Activated CD8-positive, alpha-beta memory T cell treated with anti-CD3 and anti-CD28 coated beads for 48 hours (primary cell): ENCODE measurements around the gene RNASE7.
A peak's percentile ranks its signal among the peaks of the same experiment; 100 is the strongest.
"Not testable (repeated sequence)": the region's sequence is repeated elsewhere in the genome, so short reads cannot be mapped to it uniquely, and the experiment has no call there.

Experiments
- DNase-seq, 3 experiments: peaks; one replicate each; pipeline ENCODE4 v3.0.0-alpha.2; 2020; ENCODE audit warnings: low read depth in 2 of 3, low spot score in 2 of 3

The RNASE7 gene

GRCh38 chr14:21041676-21042433, at the start of gene RNASE7:
TSS of gene RNASE7 (plus strand) at chr14:21042362. CDS start at chr14:21042993, 631 bp downstream.
- DNase-seq: no peak

GRCh38 chr14:20996521-20996920, 45.6 kb upstream of the RNASE7 start:
- DNase-seq: no peak

DNA sequence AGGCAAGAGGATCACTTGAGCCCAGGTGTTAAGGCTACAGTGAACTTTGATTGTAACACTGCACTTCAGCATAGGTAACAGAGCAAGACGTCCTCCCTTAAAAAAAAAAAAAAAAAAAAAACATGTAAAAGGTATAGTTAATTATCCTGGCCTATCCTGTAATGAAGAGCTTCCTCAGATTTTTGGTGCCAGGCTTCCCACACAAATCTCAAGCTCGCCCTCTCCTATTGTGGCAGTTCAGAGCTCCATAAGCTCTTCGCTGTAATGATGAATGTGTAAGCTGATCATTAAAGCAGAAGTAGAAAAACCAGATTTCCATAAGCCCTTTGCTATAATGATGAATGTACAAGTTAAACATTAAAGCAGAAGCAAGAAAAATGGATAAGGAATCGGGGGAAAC, 45.0 kb upstream of the RNASE7 start:
- no peak for DNase-seq

DNA sequence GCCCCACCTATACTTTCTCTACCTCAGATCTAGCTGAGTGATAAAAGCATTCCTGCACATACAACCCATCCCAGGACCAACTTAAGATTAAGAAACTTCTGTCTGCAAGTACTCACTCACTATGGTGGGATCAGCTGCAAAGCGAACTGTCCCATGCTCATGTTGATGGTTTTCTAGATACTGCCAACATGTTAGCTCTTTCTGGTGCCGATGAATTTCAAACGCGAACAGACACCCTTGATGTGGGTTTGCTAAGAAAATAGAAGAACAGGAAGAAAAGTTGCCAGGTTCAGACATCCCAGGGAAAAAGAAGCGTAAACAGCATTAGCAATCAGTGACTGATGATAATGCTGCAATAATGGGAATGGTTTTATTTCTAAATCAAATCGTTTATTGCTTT, 44.6 kb upstream of the RNASE7 start:
- DNase-seq: no peak

- DNase-seq: no peak
Observed at GRCh38 chr14:20998139-20998538, 44.0 kb upstream of the RNASE7 start.

DNA sequence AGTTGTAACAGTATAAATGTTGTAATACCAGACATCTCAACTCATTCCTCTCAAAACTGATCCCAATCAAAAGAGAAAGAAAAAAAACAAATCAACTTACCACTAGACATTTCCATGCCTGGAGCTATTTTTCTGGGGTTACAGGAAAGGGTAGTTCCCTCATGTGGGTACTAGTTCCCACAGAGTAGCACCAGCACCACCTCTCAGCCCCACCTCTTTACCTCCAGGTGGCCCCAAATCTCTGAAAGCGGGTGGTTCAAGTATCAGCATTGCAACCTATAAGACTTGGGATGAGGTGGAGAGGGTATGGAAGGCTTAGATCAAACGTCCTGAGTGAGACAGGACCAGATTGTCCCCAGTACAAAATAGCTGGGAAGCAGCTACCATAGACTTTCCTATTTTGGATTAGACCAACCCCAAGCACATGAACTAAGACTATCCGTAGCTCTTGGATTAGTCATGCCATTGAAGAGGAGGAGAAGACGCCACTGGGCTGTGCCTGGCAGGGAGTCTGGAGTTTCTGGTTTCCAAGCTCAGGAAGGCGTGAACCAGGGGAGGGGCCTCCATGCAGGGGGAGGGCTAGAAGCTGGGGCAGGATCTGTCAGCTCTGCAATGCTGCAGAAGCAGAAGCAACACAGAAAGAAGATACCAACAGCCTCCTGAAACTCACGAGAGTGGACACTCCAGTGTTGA, 43.3 kb upstream of the RNASE7 start, which contains the start of gene SLC39A2:
Gene SLC39A2 (plus strand): TSS at position 620 of the 693 bp plus-strand sequence. CDS start 154 bp downstream, outside the sequence.
- no peak for DNase-seq

DNA sequence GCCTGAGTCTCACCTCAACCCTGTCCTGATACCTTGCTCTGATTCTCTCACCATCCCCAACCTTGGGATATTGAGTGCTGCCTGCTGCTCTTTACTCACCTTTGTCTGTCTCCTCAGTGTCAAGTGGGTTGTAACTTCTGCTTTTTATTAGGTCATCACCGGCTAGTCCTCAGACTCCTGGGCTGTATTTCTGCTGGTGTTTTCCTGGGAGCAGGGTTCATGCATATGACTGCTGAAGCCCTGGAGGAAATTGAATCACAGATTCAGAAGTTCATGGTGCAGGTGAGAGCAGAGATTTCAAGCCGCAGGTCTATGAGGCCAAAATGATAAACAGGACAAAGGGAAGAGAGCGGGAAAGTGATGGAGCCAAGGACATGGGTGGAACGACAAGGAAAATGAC, 42.6 kb upstream of the RNASE7 start:
- no peak for DNase-seq

GRCh38 chr14:21001218-21001617, 40.9 kb upstream of the RNASE7 start:
- DNase-seq: no peak

GRCh38 chr14:21003788-21004346, 38.3 kb upstream of the RNASE7 start:
- no peak for DNase-seq

GRCh38 chr14:21009721-21010120, 32.4 kb upstream of the RNASE7 start:
- not testable (repeated sequence) for DNase-seq

- no peak for DNase-seq
Observed at GRCh38 chr14:21011136-21011535, 31.0 kb upstream of the RNASE7 start.

DNA sequence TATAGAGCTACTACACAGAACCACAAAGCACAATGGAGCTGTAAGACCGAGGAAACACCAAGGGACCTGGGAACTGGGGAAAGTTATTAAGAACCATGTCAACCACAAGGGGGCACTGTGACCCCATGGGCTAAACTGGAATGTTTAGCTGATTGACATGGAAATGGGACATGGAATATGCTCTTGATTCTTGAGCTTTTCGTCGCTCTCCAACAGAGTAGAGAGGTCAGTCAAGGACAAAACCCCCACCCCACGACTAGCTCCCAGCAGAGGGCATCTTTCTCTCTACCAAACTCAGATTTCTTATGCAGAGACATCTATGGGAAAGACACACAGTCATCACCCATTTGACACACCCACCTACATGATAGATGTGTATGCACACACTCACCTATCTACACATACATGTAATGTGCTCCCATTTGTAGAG, 27.4 kb upstream of the RNASE7 start:
- peak; percentile 13 to 70 (median 60) for DNase-seq

DNA sequence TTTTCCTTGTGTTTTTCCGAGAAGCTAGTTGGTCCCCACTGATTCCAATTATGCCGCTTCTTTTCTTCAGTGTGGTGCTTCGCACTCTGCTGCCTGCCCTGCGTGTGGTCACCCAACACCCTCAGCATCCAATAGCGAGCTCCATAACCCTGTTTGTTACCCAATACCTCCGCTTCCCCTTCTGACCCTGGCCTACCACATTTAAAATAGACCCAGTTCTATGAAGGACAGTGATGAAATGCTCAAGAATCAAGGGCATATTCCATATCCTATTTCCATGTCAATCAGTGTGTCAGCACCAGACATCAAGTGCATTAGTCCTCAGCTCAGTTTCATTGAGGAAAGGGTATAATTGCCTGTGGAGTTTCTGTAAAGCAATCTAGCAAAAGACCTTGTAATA, 26.9 kb upstream of the RNASE7 start:
- DNase-seq: no peak

GRCh38 chr14:21016413-21017190, 25.6 kb upstream of the RNASE7 start:
- DNase-seq: no peak

DNA sequence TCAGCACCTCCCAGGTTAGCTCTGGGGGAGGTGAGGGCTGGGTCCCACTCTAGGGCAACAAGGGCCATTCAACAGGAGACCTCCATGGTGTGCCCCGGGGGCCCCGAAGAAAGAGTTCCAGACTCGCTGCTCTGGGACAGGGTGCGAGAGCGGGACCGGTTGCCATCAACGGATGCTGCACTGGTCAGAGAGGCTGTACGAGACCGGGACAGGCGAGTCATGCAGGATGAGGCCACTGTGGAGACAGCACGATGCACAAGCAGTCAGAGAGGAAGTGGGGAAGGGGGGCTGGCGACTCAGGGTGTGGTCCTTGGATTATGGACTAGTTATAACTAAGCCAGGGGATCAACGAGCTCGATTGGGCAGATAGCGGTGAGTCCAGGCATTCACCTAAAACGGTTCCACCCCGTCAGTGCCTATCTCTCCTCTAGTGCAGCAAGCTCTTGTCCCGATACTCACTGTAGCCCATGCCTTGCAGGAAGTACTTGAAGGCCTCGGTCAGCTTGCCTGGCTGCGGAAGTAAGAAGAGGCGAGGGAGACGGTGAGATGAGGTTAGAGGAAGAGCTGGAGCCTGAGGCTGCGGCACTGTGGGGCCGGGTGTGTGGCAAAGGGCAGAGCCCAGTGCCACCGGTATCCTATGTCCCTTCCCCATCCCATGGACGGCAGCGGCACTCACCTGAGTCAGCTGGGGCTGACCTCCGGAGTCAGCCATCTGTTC, 24.5 kb upstream of the RNASE7 start:
- no peak for DNase-seq

DNA sequence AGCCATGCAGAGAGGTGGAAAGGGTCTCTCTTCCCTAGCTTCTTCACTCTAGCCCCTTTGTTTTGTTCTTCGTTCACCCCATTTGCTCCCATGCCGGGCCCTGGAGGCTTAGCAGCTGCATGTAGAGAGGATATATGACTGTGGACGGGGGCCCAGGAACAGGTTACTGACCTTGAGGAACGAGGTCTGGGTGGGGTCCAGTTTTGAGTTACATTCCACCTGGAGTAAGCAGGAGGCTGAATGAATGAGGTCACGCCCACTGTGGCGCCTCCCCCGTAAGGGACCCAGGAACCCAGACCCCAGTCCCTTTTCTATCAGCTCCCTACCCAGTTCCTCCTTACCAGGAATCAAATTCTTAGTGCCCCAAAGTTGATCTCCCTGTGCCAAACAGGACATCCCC, 23.9 kb upstream of the RNASE7 start:
- DNase-seq: no peak

- DNase-seq: no peak
Observed at GRCh38 chr14:21018781-21019180, 23.4 kb upstream of the RNASE7 start.

DNA sequence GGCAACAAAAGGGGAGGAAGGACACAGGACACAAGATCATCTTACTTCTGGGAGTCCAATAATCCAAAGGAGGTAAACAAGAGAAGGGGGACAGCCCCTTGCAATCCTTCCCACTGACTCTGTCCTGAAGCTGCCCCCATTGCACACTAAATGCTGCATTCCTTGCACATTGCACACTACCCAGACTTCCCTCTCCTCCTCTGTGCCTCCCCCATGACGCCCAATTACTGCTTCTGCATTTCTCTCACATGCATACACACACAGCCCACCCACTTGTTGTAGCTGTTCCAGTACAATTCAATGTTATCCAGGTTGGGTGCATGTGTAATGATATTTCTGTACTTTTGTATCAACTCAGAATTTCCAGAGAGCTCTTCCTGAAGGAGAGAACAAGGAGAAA, 22.8 kb upstream of the RNASE7 start:
- DNase-seq: no peak

- DNase-seq: no peak
Observed at GRCh38 chr14:21020977-21021545, 21.1 kb upstream of the RNASE7 start.

- DNase-seq: no peak
Observed at GRCh38 chr14:21022686-21023085, 19.5 kb upstream of the RNASE7 start.
